Measurements from ENCODE around the gene CMSS1. TPM values are rescaled to one million over a fixed set of nuclear protein-coding genes. Genes with fewer than 3 reads are reported as not detected.

The CMSS1 gene
- total RNA-seq, 1 donor from 2014 or later = 36.9 TPM

DNA sequence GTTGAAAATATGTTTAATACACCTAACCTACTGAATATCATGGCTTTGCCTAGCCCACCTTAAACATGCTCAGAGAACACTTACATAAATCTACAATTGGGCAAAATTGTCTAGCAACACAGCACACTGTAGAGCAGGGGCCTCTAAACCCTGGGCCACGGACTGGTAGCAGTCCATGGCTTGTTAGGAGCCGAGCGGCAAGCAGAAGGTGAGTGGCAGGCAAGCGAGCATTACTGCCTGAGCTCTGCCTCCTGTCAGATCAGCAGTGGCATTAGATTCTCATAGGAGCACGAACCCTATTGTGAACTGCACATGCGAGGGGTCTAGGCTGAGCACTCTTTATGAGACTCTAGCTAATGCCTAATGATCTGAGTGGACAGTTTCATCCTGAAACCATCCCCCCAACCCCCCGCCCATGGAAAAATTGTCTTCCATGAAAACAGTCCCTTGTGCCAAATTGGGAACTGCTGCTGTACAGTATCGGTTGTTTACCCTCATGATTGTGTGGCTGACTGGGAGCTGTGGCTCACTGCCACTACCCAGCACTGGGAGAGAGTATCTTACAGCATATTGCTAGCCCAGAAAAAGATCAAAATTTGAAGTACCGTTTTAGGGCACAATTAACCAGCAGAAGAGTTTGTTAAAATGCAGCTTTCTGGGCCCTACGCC is 26.1 kb downstream of the CMSS1 start:
- ATAC-seq (ENCODE audit: poor library complexity) (peak; percentile 30), DNase-seq (peak; percentile 34)
- intact Hi-C loops (cut with DNase I) = no loop called here

DNA sequence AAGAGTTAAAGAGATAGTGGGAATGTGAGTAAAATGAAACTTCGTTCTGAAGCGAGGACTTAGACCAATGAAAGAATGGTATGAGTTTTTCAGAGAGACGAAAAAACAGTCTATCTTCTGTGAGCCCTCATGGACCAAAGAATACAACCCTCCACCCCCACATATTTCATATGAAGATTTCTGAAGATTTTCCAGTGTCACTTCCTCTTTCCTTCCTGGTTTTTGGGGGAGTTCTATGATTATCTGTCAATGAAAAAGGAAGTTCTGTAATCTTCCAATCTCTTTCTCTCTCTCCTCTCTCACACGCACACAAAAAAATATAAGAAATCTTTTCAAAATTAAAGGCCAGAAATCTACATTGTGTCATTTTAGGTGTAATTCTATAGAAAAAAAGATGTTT is 27.7 kb downstream of the CMSS1 start:
- ATAC-seq (ENCODE audit: poor library complexity) (no peak), DNase-seq (no peak)
- intact Hi-C loops (cut with DNase I) = loop anchor here (5.0 kb wide), 1 partner anchor 212 kb away; no protein-coding TSS in a partner anchor

DNA sequence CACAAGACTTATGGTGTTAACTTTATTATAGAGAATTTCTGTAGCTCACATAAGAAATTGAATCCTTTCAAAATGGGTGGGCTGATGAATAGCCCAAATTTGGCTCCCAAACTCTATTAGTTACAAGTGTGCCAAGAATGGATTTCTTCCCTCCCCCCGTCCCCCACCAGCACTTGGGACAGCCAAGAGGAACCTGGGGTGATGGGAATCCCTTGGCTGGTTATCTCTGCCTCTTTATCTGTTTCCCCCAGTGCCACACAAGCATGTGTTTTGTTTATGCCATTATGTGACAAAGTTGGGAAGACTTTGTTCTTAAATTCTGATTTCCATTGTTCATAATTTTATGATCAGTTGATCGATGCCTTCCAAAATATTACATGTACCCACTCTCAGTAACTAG is 28.3 kb downstream of the CMSS1 start:
- ATAC-seq (ENCODE audit: poor library complexity) = no peak
- intact Hi-C loops (cut with DNase I) = loop anchor here (5.0 kb wide), 1 partner anchor 211 kb away; no protein-coding TSS in a partner anchor
- no peak for DNase-seq

DNA sequence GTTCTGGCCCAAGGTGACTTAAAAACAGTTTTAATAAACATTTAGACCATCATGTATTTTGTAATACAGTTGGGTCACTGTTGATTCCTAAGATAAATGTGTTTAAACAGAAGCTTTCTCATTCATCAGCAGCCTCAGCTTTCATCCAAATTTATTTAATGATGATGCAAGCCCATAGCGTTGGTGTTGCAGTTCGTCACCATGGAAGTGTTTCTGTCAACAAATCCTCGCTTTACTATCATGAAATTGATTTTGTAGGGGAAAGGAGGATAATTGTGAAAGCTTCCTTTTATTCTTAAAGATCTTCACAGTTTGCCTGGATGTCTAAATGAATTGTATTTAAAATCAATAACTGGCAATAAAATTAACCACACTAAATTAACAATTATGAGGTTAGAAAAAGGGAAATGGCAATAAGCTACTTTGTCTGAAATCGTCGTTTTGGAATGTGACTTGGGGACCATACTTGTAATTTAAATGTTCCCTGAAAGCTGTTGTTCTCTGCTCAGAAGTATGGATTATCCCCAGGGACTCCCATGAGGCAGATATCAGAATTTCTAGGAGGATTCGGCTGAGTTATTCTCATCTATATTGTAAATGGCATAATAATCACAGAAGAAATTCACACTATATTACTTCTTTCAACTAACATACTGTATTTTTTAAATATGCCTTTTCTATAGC is 29.0 kb downstream of the CMSS1 start:
- peak; percentile 60 for ATAC-seq (ENCODE audit: poor library complexity)
- no peak for DNase-seq
- intact Hi-C loops (cut with DNase I) = loop anchor here (5.0 kb wide), 1 partner anchor 211 kb away; no protein-coding TSS in a partner anchor

DNA sequence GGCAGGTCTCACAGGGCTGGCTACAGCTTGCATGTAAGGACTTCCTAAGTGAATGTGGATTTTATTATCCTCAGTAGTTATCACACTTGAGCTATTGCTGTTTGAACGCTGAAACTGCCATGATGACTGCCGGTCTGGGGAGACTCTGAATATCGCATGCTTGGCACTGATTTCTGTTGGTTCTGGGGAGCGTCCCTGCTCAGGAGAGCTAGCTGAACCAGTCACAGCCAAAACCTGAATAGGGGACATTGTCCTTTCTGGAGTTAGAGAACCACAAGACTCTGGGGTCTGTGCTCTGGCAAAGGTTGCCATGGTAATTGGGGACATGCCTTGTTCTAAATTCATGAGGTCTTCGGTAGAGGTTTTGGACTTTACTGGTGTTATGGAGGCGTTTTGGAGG is 30.8 kb downstream of the CMSS1 start:
- no peak for DNase-seq
- no peak for ATAC-seq (ENCODE audit: poor library complexity)
- intact Hi-C loops (cut with DNase I) = loop anchor here (5.0 kb wide), 1 partner anchor 209 kb away; no protein-coding TSS in a partner anchor

DNA sequence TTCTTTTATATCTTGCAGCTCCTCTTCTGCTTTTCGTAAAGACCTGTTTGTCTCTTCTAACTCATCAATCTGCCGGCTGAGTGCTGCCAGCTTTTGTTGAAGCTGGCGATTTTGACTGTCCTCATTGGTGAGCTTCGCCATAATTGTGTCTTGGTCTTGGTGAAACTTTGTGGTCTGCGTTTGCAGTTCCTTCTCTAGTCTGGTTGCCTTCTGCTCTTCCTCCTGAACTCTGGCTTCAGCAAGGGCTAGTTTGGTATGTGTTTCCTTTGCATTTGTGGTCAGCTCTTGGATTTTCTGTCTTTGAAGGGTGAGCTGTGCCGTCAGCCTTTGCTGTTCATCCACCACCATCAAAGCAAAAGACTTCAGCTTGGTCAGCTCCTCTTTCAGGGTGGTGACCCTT is 32.9 kb downstream of the CMSS1 start:
- no peak for DNase-seq
- intact Hi-C loops (cut with DNase I) = no loop called here

DNA sequence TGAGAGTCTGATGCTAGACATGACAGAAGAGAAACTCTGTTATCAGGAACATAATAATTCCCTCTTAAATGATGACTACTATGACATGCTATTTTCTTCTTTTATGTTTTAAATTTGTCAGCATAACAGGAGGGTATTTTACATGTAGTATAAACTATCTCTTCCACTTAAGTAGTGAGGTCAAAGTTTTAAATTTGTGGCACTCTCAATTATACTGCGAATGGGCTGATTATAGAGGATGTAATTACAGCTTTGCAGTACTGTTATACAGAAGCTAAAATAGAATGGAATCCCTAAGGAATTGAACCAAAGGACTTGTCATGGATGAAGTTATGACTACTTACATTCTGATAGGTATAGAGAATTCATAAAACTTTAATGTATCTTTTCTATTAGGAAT is 34.3 kb downstream of the CMSS1 start:
- ATAC-seq (ENCODE audit: poor library complexity) (no peak), DNase-seq (no peak)
- intact Hi-C loops (cut with DNase I) = no loop called here

More for the DNA sequence above, 32.9 kb downstream of the CMSS1 start:
- no peak for ATAC-seq (ENCODE audit: poor library complexity)

DNA sequence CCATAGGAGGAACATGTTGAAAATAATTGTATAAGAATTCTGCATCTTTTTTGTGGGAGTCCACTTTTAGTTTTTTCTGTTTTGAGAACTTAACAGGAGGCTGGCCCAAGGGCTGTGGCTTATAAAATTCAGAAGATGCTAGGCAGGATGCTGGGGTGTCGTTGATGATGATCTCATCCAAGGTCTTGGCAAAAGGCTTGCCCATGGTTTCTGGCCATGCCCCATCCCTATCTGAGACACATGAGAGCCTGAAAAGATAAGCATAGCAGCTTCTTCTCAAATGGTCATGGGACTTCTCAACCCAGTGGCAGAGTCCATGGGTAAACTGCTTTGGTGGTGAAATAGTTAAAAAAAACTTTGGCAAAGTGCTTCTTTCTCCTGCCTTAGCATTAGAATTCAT is 35.2 kb downstream of the CMSS1 start:
- no peak for ATAC-seq (ENCODE audit: poor library complexity)
- no peak for DNase-seq
- intact Hi-C loops (cut with DNase I) = no loop called here

DNA sequence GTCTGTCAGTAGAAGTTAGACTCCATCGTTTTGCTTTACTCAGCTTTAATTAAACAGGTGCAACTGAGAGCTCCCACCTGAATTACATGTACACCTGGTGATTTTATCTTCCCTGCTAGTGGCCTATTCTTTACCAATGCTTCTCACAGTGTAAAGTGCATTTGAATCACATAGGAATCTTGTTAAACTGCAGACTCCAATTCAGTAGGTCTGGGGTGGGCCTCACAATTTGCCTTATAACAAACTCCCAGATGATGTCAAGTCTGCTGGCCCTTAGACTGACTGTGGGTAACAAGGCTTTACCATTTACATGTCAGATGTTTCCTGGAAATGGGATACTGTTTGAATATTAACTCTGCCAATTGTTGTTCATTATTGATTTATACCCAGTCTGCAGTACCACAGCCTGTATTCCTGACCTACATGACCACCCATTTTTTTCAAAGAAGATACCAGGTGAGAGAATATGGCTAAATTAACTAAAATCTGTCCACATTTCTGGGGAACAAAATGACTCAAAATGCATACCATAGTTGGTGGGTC is 37.2 kb downstream of the CMSS1 start:
- DNase-seq = no peak
- intact Hi-C loops (cut with DNase I) = no loop called here

DNA sequence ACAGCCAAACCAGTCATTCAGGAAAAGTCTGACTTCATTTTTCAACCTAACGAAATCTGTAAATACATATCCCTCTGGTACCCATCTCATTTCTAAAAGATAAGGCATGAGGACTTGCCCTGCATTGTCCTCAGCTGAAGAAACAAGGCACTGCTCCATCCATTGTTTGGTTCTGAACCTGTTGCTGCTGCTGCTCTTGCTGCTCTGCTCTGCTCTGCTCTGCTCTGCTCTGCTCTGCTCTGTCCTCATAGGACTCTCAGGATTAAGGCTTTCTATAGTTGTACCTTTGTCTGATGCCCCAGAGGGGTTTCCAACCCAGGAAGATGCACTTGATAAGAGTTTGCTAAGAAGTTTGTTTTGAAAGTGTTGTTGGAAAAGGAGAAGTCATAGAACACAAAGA is 38.2 kb downstream of the CMSS1 start:
- DNase-seq = no peak
- intact Hi-C loops (cut with DNase I) = no loop called here
- ATAC-seq (ENCODE audit: poor library complexity) = no peak

More for the DNA sequence above, 37.2 kb downstream of the CMSS1 start:
- ATAC-seq (ENCODE audit: poor library complexity) = no peak

DNA sequence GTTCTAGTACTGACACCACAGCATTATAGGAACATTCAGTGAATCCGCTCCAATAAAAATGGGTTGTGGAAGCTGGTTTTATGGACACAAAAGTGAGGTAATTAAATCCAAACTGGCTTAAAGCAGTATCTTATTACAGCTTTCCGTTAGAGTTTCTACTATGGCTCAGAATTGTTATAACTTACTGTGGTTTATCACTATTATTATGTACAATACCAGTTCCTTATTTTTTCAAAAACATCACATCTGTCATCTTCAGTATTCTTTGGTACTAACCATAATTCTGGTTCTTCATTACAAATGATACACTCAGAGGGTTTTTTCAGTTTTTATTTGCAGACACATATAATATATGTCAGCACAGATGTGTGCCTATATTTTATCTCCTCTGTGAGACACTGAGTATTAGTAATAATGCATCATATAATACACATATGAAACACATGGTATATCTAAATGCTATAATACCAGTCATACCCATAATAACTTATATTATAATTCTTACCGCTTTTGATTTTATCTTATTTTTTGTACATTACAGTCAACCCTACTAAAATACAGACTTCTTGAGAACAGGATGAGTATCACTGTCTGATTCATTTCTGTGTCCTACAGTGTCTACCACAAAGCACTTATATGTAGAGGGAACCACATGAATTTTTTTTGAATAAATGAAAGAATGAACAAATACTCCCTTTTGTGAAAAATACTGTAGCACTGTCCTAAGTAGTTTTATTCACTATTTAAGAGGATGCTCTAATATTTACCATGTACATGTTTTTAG is 39.0 kb downstream of the CMSS1 start:
- intact Hi-C loops (cut with DNase I) = no loop called here
- DNase-seq (no peak), ATAC-seq (ENCODE audit: poor library complexity) (no peak)

DNA sequence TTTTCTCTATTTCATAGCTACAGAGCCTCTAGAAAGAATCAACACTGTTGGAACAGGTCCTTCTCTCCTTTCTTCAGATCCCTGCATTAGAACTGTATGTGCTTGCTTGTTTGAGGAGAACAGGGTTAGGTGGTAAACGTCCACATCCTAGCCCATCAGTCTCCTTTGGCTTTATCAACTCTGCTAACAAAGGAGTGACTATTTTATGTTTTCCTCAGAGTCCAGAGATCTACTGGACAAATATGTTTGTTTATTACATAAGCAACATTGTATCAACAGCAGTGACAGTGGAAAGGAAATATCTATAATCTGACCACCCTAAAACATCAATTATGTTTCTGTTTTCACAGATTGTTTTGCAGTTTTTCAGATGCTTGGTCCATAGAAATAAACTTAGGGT is 39.6 kb downstream of the CMSS1 start:
- intact Hi-C loops (cut with DNase I) = no loop called here
- ATAC-seq (ENCODE audit: poor library complexity) (no peak), DNase-seq (no peak)

DNA sequence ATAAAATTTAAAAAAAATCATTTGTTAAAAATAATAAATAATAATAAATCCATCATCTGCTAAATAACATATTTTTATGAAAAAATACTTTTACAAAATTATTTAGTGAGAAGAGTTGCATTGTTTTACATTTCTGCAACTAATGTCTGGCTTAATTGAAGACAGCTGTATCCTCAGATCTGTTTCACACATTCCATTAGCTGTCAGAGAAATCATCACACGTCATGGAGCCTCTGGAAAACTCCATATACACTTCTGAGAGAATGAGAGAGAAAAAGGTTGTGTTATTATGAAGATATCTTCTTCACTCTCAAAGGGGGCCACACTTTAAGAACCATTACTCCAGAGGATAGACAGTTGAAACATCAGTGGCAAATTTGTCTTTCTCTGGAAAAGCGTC is 40.8 kb downstream of the CMSS1 start:
- DNase-seq (no peak), ATAC-seq (ENCODE audit: poor library complexity) (no peak)
- intact Hi-C loops (cut with DNase I) = no loop called here

DNA sequence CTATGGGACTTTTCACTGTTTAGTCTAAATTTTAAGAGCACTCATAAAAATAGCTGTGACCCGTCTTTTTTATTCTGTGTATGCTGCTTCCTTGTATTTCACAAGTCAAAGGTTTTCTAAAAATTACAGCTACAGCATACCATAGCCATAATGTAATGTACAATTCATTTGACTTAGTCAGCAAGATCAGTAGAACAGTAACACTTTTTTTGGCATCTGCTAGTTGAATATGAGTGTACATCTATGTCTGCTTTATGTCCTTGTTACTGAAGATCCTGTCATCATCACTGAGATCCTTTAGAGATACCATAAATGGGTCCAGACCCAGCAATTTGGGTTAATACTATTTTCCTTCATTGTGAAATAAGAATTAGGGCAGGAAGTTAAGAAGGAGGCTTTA is 42.2 kb downstream of the CMSS1 start:
- intact Hi-C loops (cut with DNase I) = no loop called here
- ATAC-seq (ENCODE audit: poor library complexity) = peak; percentile 19
- DNase-seq = no peak

DNA sequence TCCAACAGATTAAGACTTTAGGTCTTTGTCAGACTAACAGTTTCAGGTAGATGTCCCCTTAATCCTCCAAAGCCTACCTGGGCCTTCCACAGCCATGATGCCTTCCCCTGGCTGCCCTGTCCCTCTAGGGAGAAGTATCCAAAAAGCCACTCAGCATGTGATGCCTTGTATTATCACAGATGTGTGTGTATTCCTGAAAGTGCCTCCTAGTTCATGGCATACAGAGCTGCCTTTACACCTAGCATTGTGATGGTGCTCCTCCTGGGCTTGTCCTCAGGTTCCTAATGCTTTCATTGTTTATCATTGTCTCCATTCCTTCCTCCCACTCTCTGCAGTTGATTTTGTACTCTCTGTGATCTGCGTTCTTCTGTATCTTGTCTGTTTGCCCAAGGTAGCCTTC is 43.6 kb downstream of the CMSS1 start:
- ATAC-seq (ENCODE audit: poor library complexity) = no peak
- DNase-seq = no peak
- intact Hi-C loops (cut with DNase I) = no loop called here

DNA sequence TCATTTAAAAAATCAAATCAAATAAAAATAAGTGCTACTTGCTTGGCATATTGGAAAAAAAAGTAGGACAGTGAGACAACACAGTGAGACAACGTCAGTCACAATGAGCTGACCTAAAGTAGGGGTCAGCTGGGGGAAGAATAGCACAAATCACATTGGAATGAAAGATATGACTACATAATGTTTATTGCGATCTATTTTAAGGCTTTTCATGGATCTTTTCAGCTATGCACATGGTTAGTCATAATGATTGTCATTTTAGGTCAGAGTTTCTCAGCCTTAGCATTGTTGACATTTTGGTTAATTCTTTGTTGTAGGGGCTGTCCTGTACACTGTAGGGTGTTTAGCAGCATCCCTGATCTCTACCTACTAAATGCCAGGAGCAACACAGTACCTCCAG is 44.5 kb downstream of the CMSS1 start:
- DNase-seq (no peak), ATAC-seq (ENCODE audit: poor library complexity) (no peak)
- intact Hi-C loops (cut with DNase I) = no loop called here

DNA sequence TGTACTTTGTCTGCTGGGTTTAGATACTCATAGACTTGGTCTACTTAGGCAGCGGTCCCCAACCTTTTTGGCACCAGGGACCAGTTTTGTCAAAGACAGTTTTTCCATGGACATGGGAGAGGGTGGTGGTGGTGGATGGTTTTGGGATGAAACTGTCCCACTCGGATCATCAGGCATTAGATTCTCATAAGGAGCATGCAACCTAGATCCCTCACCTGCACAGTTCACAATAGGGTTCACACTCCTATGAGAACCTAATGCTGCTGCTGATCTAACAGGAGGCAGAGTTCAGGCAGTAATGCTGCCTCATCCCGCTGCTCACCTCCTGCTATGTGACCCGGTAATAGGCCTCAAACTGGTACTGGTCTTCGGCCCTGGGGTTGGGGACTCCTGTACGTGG is 45.3 kb downstream of the CMSS1 start:
- no peak for ATAC-seq (ENCODE audit: poor library complexity)
- no peak for DNase-seq
- intact Hi-C loops (cut with DNase I) = no loop called here

DNA sequence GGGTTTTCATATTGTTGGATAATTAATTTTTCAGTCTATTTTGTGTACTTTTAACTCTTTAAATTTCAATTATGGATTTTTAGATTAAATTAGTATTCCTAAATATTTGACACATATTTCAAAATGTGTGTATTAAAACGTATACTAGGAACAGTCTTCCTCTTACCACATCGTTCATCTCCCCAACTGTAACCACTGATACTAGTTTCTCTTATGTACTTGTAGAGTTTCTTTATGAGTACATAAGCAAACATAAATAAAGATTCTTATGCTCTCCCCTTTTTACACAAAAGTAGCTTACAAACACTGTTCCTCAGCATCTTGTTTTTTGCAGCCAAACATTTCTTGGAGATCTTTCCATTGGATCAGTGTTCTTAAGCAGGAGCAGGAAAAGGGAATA is 45.9 kb downstream of the CMSS1 start:
- DNase-seq (no peak), ATAC-seq (ENCODE audit: poor library complexity) (no peak)
- intact Hi-C loops (cut with DNase I) = no loop called here

DNA sequence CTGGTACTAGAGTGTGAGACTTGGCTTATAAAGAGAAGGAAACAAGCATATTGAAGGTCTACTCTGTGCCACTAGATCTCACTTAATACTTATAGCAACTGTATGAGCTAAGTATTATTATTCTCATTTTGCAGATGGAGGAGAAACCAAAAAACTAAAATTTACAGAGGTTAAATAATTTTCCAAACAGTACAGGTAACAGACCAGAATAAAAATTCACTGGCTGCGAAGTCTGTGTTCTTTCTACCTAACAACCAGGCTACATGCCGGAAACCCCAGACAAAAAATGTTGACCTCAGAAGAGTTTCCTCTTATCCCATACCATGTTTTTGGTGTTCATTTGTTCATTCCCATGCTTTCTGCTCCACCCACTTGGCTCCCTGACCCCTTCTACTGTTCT is 46.6 kb downstream of the CMSS1 start:
- intact Hi-C loops (cut with DNase I) = no loop called here
- no peak for DNase-seq
- ATAC-seq (ENCODE audit: poor library complexity) = no peak

Data from Right ventricle myocardium superior (tissue), 1 donor.